ENCODE measurements around the gene PRKCE. TPM values are rescaled to one million over a fixed set of nuclear protein-coding genes. Genes with fewer than 3 reads are reported as not detected.

Gene PRKCE
- total RNA-seq, 1 experiment from 2014 or later = 14.8 TPM

GRCh38 chr2:46087492-46087891 is 436.0 kb downstream of the PRKCE start:
- no peaks in the 10 kb centered on the region for H3K9me2 ChIP-seq (ENCODE audit: insufficient read depth)
- H3K9me3 ChIP-seq (ENCODE audit: control insufficient read depth in 1 of 2, insufficient read depth in 1 of 2, low read depth in 1 of 2, low read length in 2 of 2) = no peaks in the 10 kb centered on the region
- H2AFZ ChIP-seq (ENCODE audit: low read depth, low read length, poor library complexity, severe bottlenecking) = no peak overlapping the region
- ChIA-PET POLR2A (no interaction called here), RAD21 (ENCODE audit: low non-redundant PET in 1 of 2, low total read pairs in 2 of 2, uncharacterized antibody in 2 of 2, unreplicated experiment in 2 of 2) (no interaction called here), CTCF (interaction anchor here (0.6 kb wide), 1 partner anchor 25 kb away, joined by 3 read pairs; no protein-coding TSS in a partner anchor)
- no peak for DNase-seq (ENCODE audit: low read depth, low spot score)
- no peaks in the 10 kb centered on the region for H3K4me1 ChIP-seq (ENCODE audit: control insufficient read depth in 1 of 2, insufficient read depth in 2 of 2, low read length in 2 of 2)
- H3K79me2 ChIP-seq (ENCODE audit: insufficient read depth, low read length) = no peaks in the 10 kb centered on the region
- no peak overlapping the region for H3K4me2 ChIP-seq (ENCODE audit: low read length)
- H3K27me3 ChIP-seq (ENCODE audit: insufficient read depth, low read length) = no peaks in the 10 kb centered on the region
- H3K36me3 ChIP-seq (ENCODE audit: control insufficient read depth in 1 of 2, insufficient read depth in 2 of 2, low read length in 2 of 2) = peaks cover 0 to 5% of the 10 kb centered on the region in 2 experiments; a peak in 1 of 4 replicates
- no peak overlapping the region for H3K27ac ChIP-seq (ENCODE audit: low read depth, low read length)
- TF ChIP-seq EZH2phosphoT487 (IDR thresholded peaks at IDR 0.05; ENCODE audit: borderline replicate concordance) = no peak
- TF ChIP-seq, protein P1, sequence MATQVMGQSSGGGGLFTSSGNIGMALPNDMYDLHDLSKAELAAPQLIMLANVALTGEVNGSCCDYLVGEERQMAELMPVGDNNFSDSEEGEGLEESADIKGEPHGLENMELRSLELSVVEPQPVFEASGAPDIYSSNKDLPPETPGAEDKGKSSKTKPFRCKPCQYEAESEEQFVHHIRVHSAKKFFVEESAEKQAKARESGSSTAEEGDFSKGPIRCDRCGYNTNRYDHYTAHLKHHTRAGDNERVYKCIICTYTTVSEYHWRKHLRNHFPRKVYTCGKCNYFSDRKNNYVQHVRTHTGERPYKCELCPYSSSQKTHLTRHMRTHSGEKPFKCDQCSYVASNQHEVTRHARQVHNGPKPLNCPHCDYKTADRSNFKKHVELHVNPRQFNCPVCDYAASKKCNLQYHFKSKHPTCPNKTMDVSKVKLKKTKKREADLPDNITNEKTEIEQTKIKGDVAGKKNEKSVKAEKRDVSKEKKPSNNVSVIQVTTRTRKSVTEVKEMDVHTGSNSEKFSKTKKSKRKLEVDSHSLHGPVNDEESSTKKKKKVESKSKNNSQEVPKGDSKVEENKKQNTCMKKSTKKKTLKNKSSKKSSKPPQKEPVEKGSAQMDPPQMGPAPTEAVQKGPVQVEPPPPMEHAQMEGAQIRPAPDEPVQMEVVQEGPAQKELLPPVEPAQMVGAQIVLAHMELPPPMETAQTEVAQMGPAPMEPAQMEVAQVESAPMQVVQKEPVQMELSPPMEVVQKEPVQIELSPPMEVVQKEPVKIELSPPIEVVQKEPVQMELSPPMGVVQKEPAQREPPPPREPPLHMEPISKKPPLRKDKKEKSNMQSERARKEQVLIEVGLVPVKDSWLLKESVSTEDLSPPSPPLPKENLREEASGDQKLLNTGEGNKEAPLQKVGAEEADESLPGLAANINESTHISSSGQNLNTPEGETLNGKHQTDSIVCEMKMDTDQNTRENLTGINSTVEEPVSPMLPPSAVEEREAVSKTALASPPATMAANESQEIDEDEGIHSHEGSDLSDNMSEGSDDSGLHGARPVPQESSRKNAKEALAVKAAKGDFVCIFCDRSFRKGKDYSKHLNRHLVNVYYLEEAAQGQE (IDR thresholded peaks at IDR 0.05; ENCODE audit: low read depth) = no peak
- TF ChIP-seq CEBPB (IDR thresholded peaks at IDR 0.05; ENCODE audit: low read depth) = no peak
- TF ChIP-seq CBX3 (IDR thresholded peaks at IDR 0.05; ENCODE audit: low read depth) = no peak
- TF ChIP-seq ELF1 (IDR thresholded peaks at IDR 0.05; ENCODE audit: borderline replicate concordance, low read depth) = no peak
- TF ChIP-seq SIN3A (IDR thresholded peaks at IDR 0.05; ENCODE audit: low read depth) = no peak
- no peak for TF ChIP-seq SRF (IDR thresholded peaks at IDR 0.05; ENCODE audit: low read depth)
- no peak for TF ChIP-seq RAD21 (IDR thresholded peaks at IDR 0.05; ENCODE audit: low read depth)
- TF ChIP-seq SP1 (IDR thresholded peaks at IDR 0.05; ENCODE audit: low read depth) = no peak
- TF ChIP-seq POLR2A (IDR thresholded peaks at IDR 0.05; ENCODE audit: borderline replicate concordance, extremely low read depth, insufficient read depth, insufficient read length) = no peak
- TF ChIP-seq, protein P2, sequence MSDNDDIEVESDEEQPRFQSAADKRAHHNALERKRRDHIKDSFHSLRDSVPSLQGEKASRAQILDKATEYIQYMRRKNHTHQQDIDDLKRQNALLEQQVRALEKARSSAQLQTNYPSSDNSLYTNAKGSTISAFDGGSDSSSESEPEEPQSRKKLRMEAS (IDR thresholded peaks at IDR 0.05) = no peak
- no peak for TF ChIP-seq ZFX (IDR thresholded peaks at IDR 0.05)
- no peak for TF ChIP-seq EZH2 (IDR thresholded peaks at IDR 0.05)
- TF ChIP-seq EGR1 (IDR thresholded peaks at IDR 0.05; ENCODE audit: low read depth) = no peak
- H3K9ac ChIP-seq (ENCODE audit: low read length) = no peak overlapping the region
- no peaks in the 10 kb centered on the region for H4K20me1 ChIP-seq (ENCODE audit: insufficient read depth)
- intact Hi-C loops (cut with micrococcal nuclease) = no loop called here
- no TSS peak for BruUV-seq (replicated peaks)
- H3K4me3 ChIP-seq (replicated peaks in 1 of 2; ENCODE audit: low read depth in 1 of 2, low read length in 2 of 2) = no peak overlapping the region
- no peak for ATAC-seq
